Ovary (tissue), 9 donors: ENCODE results near the gene ST8SIA2. TPM values are rescaled to one million over a fixed set of nuclear protein-coding genes. Genes with fewer than 3 reads are reported as not detected.

Experiments used
- DNase-seq, 5 donors: peaks; one replicate each; pipeline ENCODE4 v3.0.0-alpha.2; 2019 to 2020
- H3K27ac ChIP-seq, 2 donors: fragments of 200-600 bp; one replicate each; pipeline versions ENCODE4 v1.5.1 to v1.8.0; 2019 to 2022
- H3K27me3 ChIP-seq: fragments of 200-600 bp; one replicate; pipeline ENCODE4 v1.8.0; 2022
- H3K36me3 ChIP-seq: fragments of 200-600 bp; sonication (generic); one replicate; pipeline ENCODE4 v1.5.1; 2019
- H3K4me1 ChIP-seq: one replicate; pipeline ENCODE4 v1.8.1; 2013; ENCODE audit warnings: mild to moderate bottlenecking, moderate library complexity; ENCODE audit not compliant: insufficient read depth
- H3K4me3 ChIP-seq: fragments of 200-600 bp; sonication (generic); one replicate; pipeline ENCODE4 v1.5.1; 2017
- H3K9me3 ChIP-seq, 2 donors: fragments of 200-600 bp in 1 of 2; sonication (generic) in 1 of 2; one replicate each; pipeline versions ENCODE4 v1.5.1 to v1.8.1; 2013 to 2019; ENCODE audit warnings: mild to moderate bottlenecking in 1 of 2, moderate library complexity in 1 of 2
- CTCF ChIP-seq, 3 donors: fragments of 450-650 bp in 2 of 3; fragments of 200-600 bp in 1 of 3; IDR thresholded peaks; one replicate each; pipeline versions ENCODE4 v1.5.1 to v1.8.0; 2016 to 2022; ENCODE audit warnings: antibody characterized with exemption in 3 of 3, mild to moderate bottlenecking in 1 of 3
- EP300 ChIP-seq: sonication (generic); formaldehyde crosslinking; IDR thresholded peaks from one replicate; pipeline ENCODE4 v1.6.1; 2017; ENCODE audit warnings: antibody characterized with exemption
- POLR2A ChIP-seq: fragments of 450-650 bp; IDR thresholded peaks from one replicate; pipeline ENCODE4 v1.6.1; 2017; ENCODE audit warnings: antibody characterized with exemption, mild to moderate bottlenecking, moderate library complexity
- WGBS, 3 donors: extraction: QIAGEN DNeasy Blood & Tissue Kit in 1 of 3; methylation state at CpG; one replicate each; pipeline versions ENCODE4 v1.1.5 to v1.1.7; 2013 to 2017; 5-methylcytosine and 5-hydroxymethylcytosine counted together
- intact Hi-C, 4 donors: fragments of 100-400 bp; cut with DNase I; formaldehyde crosslinking; loops; one replicate each; pipeline versions ENCODE4 v1.11.0 to v1.15.1; 2022 to 2023
- polyA plus RNA-seq, 2 donors: library from polyadenylated mRNA; stranded (reverse); fragments of 200-250 nt in 1 of 2; fragments of 350-450 nt in 1 of 2; fragmentation: Illumina TruSeq in 1 of 2; extraction: RNeasy Lipid Tissue Mini Kit (QIAGEN cat#74804) in 1 of 2; gene quantifications; one replicate each; pipeline ENCODE4 v1.2.3, GENCODE V29; 2013 to 2014
- total RNA-seq, 7 donors: library from RNA; depleted of rRNA in 2 of 7; stranded (reverse); fragments of >200 nt in 2 of 7; fragmentation: NEBNext Ultra II Directional in 3 of 7; extraction: Animal tissue kit (Norgen Biotek cat#: 25700) in 3 of 7; gene quantifications; one replicate each; pipeline versions ENCODE4 v1.1.0 to v1.2.4, GENCODE V29; 2016 to 2023
- donor health status: DM: no; HTN: no; CAD: no; lungs with moderate emphysema.
- donor health status: DM: no; HTN: no; CAD: no.
- donor health status: Bipolar disorder and iron deficiency.
- donor health status: DM: yes; HTN: yes; CAD: no.
- donor health status: DM: no; HTN: no; CAD: no.
- donor health status: DM: yes; HTN: yes; CAD: no.

Gene ST8SIA2
- total and polyA plus RNA-seq, 9 donors, result 0.01 to 0.46 (median 0.18) TPM; not detected in 4

GRCh38 chr15:92430069-92430440, 36.4 kb downstream of the ST8SIA2 start:
- no peak for TF ChIP-seq CTCF (IDR thresholded peaks at IDR 0.05)
- TF ChIP-seq EP300, result no peak
- TF ChIP-seq POLR2A, result no peak
- H3K4me3 ChIP-seq, result no peak overlapping the region
- no peaks in the 10 kb centered on the region for H3K4me1 ChIP-seq
- DNase-seq, result no peak
- WGBS, 3 donors, result 62 to 79% (median 65%) methylated on average over 1 of the region's 1 CpG
- no peaks in the 10 kb centered on the region for H3K27me3 ChIP-seq
- intact Hi-C loops, result no loop called here
- no peak overlapping the region for H3K27ac ChIP-seq
- no peaks in the 10 kb centered on the region for H3K9me3 ChIP-seq
- no peaks in the 10 kb centered on the region for H3K36me3 ChIP-seq

DNA sequence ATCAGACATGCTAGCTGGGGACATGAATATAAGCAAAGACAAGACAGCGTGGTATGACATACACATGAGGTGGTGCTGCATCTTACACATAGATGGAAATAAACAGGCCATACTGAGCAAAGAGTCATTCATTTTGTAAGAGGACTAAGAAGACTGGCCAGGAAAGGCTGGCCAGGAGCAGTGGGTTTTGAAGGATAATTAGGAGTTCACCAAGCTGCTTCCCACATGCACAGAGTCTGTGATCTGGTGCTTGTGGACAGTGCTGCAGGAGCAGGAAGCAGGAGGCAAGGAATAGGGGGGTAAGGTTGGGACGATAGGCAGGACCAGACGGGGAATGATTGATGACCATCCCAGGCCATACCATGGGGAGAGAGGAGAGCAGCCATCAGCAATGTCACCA, 41.5 kb downstream of the ST8SIA2 start:
- no peak overlapping the region for H3K4me3 ChIP-seq
- TF ChIP-seq CTCF (IDR thresholded peaks at IDR 0.05) (no peak), POLR2A (no peak), EP300 (no peak)
- H3K27me3 ChIP-seq, result no peaks in the 10 kb centered on the region
- no peak for DNase-seq
- H3K36me3 ChIP-seq, result no peaks in the 10 kb centered on the region
- H3K9me3 ChIP-seq, result no peaks in the 10 kb centered on the region
- no peak overlapping the region for H3K27ac ChIP-seq
- intact Hi-C loops, result no loop called here
- WGBS, 3 donors, result 63 to 77% (median 76%) methylated on average over 3 of the region's 3 CpGs
- no peaks in the 10 kb centered on the region for H3K4me1 ChIP-seq

DNA sequence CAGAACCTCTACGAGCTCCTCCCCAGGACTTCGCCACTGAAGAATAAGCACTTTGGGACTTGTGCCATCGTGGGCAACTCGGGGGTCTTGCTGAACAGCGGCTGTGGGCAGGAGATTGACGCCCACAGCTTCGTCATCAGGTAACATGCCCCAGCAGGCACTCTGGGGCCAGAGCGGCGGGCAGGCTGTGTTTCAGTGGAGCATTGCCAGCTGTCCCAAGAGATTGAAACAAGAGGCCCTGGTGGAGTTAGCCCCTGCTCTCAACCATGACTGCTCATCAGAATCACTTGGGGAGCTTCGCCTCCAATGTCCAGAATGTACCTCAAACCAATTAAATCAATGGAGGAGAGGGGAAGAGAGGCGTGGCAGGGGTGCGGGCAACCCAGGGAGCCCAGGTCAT, 44.8 kb downstream of the ST8SIA2 start:
- WGBS, 3 donors, result 84 to 91% (median 89%) methylated on average over 12 of the region's 12 CpGs
- Histone ChIP-seq H3K4me1 (no peaks in the 10 kb centered on the region), H3K27ac (no peak overlapping the region), H3K27me3 (no peaks in the 10 kb centered on the region), H3K4me3 (no peak overlapping the region), H3K36me3 (no peaks in the 10 kb centered on the region), H3K9me3 (no peaks in the 10 kb centered on the region)
- intact Hi-C loops, result no loop called here
- DNase-seq, result no peak
- TF ChIP-seq POLR2A (no peak), EP300 (no peak), CTCF (IDR thresholded peaks at IDR 0.05) (no peak)

- no peak overlapping the region for H3K4me3 ChIP-seq
- H3K36me3 ChIP-seq, result no peaks in the 10 kb centered on the region
- intact Hi-C loops, result no loop called here
- H3K9me3 ChIP-seq, result no peaks in the 10 kb centered on the region
- 85 to 88% (median 86%) methylated on average over 3 of the region's 3 CpGs for WGBS, 3 donors
- DNase-seq, result no peak
- H3K4me1 ChIP-seq, result no peaks in the 10 kb centered on the region
- no peak overlapping the region for H3K27ac ChIP-seq
- H3K27me3 ChIP-seq, result no peaks in the 10 kb centered on the region
- TF ChIP-seq EP300, result no peak
- TF ChIP-seq CTCF (IDR thresholded peaks at IDR 0.05), result no peak
- no peak for TF ChIP-seq POLR2A
Observed at GRCh38 chr15:92443381-92443780, 49.7 kb downstream of the ST8SIA2 start.

DNA sequence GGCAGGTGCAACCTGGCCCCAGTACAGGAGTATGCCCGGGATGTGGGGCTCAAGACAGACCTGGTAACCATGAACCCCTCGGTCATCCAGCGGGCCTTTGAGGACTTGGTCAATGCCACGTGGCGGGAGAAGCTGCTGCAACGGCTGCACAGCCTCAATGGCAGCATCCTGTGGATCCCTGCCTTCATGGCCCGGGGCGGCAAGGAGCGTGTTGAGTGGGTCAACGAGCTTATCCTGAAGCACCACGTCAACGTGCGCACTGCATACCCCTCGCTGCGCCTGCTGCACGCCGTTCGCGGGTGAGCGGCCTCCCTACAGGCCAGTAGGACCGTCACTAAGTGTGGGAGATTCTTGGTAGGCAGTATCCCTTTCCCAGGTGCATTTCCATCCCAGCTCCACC, 51.0 kb downstream of the ST8SIA2 start:
- no peak overlapping the region for H3K27ac ChIP-seq
- TF ChIP-seq POLR2A (no peak), CTCF (IDR thresholded peaks at IDR 0.05) (no peak), EP300 (no peak)
- no peak for DNase-seq
- H3K4me3 ChIP-seq, result no peak overlapping the region
- intact Hi-C loops, result no loop called here
- no peaks in the 10 kb centered on the region for H3K36me3 ChIP-seq
- H3K4me1 ChIP-seq, result no peaks in the 10 kb centered on the region
- 90 to 93% (median 92%) methylated on average over 21 of the region's 21 CpGs for WGBS, 3 donors
- no peaks in the 10 kb centered on the region for H3K9me3 ChIP-seq
- H3K27me3 ChIP-seq, result no peaks in the 10 kb centered on the region
